T1000 (cell line): ENCODE data around the gene RYR3.

Source experiments
- DNase-seq: peaks from one replicate; lab custom pipeline; 2025; ENCODE audit warnings: mixed read lengths; lab: John Stamatoyannopoulos, UW

The RYR3 gene

DNA sequence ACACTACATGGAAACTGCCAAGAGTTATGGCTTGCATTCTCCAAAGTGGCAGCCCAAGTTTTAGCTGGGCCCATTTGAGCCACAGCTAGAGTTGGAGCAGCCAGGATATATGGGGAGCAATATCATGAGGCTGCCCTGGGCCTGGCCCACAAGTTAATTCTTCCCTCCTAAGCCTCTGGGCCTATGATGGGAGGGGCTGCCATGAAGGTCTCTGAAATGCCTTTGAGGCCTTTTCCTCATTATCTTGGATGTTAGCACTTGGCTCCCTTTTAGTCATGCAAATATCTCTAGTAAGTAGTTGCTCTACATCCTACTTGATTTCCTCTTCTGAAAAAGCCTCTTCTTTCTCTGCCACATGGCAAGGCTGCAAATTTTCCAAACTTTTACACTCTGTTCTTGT is 400.0 kb downstream of the RYR3 start:
- DNase-seq, result no peak

DNA sequence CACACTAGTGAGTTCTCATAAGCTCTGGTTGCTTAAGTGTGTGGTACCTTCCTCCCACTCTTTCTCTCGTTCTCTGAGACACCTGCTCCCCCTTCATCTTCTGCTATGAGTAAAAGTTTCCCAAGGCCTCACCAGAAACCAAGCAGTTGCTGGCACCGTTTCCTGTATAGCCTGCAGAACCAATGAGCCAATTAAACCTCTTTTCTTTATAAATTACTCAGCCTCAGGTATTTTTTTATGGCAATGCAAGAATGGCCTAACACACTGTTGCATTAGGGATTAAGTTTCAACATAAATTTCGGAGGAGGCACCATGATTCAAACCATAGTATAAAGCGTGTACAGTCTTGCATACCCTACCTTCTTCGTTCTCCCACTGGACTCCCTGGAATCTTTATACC is 405.3 kb downstream of the RYR3 start:
- DNase-seq, result no peak

DNA sequence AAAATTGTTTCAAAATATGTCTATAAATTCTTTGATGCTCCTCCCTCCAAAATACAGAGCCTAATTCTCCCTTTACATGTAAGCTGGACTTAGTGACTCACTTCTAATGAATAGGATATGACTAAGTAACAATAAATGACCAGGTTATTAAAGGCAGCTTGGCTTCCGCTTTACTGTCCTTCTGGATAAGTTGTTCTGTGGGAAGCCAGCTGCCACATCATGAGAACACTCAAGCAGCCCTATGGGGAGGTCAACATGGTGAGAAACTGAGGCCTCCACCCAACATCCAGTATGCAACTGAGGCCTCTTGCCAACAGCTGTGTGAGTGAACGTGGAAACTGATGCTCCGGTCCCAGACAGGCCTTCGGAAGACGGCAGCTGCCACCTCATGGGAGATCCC is 410.2 kb downstream of the RYR3 start:
- no peak for DNase-seq

DNA sequence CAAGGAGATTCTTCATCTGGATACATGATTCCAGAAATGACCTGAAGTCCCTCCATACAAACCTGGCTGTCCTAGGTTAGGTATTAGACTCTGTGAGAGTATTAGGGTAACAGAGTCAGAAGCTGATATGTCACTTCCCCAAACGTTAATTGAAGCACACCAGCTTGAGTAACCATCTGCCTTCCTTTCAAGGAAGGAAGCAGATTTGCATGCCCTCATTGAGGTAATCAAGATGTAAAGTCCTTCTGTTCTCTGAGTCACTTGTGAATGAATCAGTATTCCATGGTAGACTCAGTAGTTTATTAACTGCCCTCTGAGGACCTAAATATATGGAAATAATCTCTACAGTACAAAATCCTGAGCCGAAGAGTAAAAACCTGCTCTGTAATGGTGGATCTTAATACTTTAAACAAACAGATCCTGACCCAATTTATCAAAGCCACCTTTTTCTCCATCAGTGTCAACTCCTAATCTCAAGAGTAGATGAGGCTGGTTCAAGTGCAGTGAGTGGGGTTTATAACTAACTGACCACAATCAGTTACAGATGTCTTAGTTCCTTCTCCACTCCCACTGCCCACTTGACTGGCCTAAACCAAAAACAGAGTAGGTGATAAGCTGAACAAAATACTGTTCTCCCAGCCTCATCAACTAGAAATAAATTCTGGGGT is 411.4 kb downstream of the RYR3 start:
- no peak for DNase-seq

DNA sequence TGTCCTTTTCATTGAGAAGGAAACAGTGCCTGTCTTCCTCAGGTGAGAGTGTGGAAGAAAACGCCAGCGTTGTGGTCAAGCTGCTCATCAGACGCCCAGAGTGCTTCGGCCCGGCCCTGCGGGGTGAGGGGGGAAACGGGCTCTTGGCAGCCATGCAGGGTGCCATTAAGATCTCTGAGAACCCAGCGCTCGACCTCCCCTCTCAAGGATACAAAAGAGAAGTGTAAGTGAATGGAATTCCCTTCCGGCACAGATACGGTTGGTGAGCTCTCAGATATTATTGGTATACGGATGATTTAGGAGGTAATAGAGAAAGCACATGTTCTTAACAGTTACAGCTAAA is 411.9 kb downstream of the RYR3 start:
- DNase-seq, result no peak

DNA sequence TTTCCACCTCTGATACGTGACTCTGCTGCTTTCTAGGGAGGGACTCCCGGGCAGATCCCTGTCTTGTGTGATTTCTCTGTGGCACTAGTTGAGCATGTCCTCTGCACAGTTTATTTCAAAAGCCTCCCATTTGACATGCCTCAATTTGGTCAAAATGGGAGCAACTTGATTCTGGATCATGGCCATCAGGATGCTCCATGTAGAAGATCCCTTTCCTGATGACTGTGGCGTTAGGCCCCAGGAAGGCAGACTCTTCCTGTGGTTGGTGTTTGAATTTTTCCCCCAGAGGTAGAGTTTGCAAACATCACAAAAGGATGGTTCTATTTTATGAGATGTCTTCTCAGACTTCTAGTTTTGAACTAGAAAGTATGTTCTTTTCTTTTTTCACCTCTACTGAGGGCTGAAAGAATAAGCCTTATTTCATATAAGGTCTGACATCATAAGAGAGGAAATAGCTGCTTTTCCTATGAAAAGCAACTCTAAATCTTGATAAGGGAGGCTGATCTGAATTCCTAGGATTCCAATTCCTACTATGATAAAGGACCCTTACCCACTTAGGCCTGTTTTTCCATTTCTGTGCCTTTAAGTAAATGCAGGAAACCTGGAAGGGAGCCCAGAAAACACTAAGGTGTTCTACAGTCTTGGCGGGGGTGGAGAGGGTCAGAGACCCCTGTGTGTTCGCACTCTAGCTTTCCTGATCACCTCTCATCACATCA is 413.7 kb downstream of the RYR3 start:
- DNase-seq, result no peak

DNA sequence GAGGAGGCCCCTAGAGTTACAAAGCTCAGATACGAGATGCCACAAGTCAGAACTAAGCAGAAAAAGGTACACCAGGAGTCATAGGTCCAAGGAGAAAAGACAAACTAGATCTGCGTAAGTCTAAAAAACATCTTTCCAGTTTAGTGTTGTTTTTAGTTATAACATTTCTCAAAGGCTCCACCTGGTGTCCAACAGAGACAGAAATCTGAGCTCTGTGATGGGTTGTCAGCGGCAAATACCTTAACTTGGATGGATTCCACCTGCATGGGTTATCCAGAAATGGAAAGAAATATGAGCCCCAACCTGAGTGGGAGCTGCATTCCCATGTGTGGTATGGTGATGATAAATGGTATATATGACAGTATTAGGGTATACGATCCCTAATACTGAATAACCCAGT is 418.9 kb downstream of the RYR3 start:
- no peak for DNase-seq

DNA sequence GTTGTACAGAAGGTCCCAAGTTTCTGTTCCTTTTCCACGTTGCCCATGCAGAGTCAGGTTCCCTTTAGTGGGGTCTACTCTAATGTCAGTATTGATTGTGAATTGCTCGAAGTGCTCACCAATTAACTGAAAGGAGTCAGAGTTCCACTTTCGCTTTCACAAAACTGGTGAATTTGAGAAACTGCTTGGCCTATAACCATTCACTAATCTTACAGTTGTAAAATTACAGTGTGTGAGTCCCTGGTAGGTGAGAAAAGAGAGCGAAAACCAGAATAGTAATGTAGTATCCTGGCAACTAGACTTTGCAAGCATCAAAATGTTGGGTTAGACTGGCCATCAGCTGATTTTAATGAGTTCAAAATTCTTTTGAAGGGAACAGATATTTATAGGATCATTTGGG is 420.0 kb downstream of the RYR3 start:
- DNase-seq, result no peak

DNA sequence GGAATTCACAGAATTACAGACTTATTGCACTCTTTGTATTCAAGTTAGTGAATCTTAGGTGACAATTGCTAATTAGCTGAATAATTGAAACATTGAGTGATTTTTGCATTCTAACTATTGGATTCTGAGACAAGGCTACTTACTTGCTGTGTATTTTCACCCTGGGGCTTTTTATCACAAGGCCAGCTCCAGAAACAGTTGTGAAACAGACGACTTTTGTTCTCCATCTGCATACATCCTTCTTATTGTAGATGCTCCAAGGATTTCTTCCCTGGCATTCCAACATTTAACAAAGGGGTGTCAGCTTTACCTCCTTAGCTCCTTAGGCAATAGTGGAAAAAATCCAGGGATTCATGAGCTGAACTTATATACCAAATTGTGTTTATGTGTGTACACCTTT is 424.4 kb downstream of the RYR3 start:
- no peak for DNase-seq

DNA sequence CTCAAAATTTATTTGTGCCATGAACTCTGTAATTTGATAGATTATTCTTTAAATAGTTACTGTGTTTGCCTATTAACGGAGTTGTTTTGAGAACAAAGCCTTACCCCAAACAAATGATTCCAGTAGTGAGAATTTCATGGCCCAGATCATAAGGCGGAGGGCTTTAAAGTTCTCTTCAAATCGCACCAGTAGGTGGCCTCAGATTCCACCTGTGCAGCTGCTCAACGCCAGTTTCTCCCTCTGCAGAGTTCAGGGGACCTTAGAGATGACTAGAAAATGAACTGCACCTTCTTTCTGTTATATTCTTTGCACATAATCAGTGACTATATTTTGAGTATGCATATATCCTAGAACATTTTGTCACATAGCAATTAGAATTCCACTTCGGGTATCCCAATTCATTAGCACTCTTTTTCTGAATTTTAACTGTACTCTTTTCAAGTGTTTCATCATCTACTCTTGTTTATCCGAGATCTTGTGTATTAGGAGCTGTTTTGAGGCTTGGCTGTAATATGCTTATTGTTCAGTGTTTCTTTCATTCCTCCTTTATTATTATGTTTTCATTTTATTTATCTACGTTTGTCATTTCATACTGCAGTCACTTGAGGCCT is 425.0 kb downstream of the RYR3 start:
- no peak for DNase-seq

DNA sequence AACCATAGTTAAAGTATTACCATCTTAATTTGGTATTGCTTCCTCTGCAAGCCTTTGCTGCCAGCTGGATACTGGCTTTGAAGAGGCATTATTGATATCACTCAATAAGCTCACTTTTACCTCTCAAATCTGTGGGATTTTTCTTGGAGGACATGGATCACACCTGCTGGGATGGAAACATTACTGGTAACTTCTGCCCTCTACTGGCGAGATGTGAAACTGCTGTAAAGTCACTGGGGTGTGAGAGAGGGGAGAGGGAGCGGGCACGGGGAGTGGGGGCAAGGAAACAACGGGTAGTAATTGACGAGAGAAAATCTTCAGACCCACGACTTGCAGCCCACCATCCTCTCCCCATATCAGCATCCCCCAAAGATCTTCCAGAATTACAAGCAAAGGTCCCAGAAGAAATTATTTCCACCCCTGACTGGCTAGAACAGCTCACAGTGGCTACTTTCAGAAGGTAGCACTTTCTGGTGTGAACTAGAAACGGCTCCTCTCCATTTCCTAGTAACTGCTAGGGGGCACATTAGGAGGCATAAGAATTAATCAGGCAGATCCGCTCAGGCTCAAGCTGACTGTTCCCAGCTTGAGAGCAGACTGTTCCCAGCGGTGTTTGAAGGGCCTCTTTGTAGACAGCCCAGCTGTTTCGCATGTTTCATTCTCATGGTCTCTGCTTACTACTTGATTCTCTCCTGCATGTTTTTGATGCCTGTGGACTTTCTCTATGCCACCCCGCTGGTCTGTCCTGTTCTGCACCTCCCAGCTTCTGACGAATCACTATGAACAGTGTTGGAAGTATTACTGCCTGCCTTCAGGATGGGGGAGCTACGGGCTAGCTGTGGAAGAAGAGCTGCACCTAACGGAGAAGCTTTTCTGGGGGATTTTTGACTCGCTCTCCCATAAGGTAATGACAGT is 427.2 kb downstream of the RYR3 start:
- no peak for DNase-seq

DNA sequence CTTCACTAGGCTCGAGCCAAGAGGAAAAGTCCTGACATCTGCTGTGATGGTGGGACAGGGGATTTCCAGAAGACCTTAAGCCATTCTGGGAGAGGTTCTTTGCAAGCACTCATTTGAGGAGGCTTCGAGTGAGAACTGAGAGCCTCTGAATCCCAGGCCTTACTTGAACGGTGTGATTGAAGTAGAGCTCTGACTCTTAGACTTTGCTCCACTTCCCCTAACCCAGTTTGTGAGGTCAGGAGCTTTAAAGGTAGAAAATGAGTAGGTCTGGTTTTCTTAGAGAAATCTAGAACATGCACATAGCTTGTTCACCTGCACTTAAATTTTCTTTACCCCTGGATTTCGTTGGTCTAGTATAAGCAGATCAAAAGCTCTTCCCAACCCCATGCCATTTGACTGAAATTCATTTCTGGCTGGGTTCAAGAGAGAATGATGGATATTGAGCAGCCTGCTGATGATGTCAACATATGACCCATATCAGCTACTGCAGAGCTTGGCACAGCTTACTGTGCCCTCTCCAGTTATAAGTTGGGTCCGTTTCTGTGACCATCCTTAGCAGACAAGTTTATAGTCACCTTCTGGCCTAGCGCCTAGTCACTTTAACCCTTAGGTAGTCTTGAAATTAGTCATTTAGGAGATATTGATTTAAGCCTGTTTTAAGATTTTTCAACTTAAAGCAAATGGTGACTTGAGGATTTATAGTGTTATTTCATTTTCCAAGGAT is 428.3 kb downstream of the RYR3 start:
- no peak for DNase-seq

DNA sequence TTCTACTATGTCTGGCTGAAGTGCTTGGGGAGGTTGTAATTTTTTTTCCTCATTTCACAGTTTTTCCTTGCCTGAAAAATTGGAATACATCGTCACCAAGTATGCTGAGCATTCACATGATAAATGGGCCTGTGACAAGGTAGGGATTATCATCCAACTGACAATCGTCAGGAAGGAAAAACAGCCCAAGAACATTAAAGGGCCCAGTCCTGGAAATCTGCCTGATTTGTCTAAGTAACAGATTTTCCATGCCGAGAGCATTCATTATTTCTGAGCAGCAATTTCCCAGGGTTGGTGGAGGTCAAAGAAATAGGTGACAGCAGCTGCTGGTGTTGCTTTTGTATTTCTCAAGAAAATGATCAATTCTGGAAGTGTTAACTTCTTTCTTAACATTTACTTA is 431.5 kb downstream of the RYR3 start:
- DNase-seq, result no peak

DNA sequence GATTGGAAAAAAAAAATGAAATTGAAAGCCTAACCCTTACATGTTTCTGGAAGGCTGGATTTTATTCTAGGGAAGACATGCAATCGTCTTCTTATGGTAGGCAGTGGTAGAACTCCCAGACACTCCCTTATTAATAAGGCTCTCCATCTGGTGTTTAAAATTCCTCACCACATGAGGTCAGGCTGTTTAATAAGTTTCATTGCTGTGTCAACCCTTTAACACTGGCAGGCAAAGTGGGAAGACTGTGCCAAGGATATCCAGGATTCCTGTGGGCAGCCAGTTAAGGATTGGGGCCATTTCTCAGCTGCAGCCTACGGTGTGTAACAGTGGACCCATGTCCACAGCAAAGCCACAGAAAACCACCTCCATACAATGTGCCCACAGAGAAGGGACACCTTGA is 432.0 kb downstream of the RYR3 start:
- DNase-seq, result no peak

DNA sequence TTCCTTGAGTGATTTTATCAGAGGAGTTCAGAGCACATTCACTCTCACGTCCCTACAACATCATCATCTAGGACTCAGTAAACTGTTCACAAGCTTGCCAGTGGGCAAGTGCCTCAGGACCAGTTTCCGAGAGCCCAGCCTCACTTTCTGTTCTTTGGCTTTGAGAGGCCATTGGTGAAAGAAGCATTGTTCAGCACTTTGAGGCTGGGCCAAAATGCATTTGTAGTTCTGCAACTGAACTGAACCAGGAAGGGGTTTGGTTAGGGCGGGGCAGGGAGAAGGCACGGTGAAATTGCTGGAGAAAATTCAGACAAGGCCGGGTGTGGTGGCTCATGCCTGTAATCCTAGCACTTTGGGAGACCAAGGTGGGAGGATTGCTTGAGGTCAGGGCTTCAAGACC is 435.4 kb downstream of the RYR3 start:
- no peak for DNase-seq

DNA sequence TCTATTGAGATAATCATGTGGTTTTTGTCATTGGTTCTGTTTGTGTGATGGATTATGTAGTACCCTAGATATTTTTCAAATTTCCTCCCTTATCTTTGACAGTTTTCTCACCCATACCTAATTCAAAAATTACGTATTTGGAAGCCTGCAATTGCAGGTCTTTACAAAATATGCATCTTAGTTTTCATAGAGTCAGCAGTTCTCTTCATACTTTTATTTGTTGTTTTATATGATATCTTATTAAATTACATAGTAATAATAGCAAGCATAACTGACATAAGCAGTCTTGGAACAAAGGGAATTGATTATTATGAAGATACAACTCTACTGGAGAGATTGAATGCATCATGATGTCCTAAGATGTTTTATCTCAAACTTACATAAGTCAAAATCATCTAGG is 442.2 kb downstream of the RYR3 start:
- no peak for DNase-seq

DNA sequence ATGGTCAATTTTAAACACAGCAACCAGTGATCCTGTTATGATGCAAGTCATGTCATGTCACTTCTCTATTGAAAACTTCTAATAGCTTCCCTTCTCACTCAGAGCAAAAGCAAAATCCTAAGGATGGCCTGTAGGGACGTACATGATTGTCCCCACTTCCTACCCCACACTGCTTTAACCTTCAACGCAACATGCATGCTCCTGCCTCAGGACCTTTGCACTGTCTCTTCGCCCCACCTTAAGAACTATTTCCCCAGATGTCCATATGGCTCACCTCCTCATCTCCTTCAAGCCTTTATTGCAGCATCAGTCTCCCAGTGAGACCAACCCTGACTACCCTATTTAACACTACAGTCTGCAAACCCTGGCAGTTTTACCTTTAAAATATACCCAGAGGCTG is 443.5 kb downstream of the RYR3 start:
- DNase-seq, result no peak

DNA sequence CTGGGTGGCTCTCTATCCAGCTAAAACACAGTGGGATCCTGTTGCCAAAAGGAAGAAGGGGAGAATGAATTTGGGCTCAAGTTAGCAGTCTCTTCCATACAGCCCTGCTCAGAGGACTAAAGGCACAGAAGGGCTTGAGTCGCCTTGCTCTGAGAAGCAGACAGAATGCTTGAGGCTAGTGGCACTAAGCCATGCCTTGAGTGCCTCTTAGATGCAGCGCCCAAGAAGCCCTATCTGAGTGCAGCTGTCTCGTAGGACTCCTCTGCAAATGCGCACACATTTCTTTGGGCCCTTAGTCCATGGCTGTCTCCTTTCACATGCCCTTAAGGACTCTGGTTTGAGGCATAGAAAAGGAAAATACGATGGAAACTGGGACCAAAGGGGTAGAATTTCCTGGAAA is 446.2 kb downstream of the RYR3 start:
- no peak for DNase-seq

DNA sequence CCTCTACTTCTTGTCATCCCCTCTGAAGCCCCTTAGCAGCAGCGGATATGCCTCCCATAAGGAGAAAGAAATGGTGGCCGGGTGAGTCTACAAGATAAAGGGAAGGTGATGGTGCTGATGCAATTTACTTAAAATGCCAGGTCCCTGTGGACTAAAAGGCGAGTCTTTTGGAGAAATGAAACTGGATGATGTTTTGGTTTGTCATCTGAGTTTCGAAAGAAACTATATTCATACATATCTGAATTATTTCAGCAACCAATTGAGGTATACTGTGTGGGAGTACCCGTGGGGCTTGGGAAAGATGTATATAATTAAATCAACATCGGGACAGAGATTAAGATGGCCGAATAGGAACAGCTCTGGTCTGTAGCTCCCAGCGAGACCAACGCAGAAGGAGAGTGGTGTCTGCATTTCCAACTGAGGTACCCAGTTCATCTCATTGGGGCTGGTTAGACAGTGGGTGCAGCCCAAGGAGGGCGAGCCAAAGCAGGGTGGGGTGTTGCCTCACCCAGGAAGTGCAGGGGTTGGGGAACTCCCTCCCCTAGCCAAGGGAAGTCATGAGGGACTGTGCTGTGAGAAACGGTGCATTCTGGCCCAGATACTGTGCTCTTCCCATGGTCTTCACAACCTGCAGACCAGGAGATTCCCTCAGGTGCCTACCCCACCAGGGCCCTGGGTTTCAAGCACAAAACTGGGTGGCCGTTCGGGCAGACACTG is 446.9 kb downstream of the RYR3 start:
- no peak for DNase-seq

DNA sequence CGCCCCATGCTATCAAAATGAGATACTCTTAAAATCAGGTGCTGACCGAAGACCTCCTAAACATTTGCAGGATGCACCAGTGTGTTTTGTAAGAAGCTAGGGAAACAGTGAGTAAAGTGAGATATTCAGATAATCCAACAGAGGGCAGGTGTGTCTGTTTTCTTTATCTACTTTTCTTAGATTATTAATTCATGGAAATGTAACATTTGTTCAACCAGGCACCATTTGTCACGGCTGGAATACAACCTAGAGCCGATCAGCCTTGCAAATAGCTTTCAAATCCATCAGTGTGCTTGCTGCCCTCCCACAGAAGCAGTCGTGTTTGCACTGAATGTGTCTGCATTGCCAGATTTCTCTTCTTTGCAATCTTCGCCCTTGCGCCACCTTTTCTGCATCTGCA is 455.6 kb downstream of the RYR3 start:
- DNase-seq, result no peak

DNA sequence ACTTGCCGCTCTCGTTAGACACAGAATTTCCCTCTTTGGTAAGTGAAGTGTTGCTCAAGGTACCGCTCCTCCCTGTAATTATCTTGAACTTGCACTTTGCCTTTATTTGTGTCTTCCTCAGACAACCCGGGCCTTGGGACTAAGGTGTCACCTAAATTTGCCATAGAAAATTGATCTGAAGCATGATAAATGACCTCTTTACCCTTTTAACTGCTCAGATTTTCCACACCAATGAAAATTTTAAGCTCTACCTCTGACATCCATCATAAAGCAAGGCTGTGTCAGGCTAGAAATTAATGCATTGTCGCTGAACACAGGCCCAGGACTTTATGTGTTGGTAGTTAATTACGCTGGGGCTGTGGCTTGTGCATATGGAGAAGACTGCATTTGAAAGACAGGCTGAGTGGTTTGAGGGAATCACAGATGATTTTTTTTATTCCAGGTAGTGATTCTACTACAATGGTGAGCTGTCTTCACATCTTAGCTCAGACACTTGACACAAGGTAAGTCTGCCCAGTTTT is 458.0 kb downstream of the RYR3 start:
- DNase-seq, result no peak
